DOHH2 (cell line): Measurements from ENCODE around the gene TMEM87B.

Experiments used
- CTCF ChIP-seq: fragments of 200-600 bp; sonication (generic); IDR thresholded peaks from one replicate; pipeline ENCODE4 v1.5.1; 2014; ENCODE audit warnings: antibody characterized with exemption, mild to moderate bottlenecking, low read depth, low read length; ENCODE audit not compliant: poor library complexity, severe bottlenecking
- EZH2phosphoT487 ChIP-seq: fragments of 200-600 bp; sonication (generic); IDR thresholded peaks from 2 replicates; pipeline ENCODE4 v1.6.1; 2017; ENCODE audit warnings: borderline replicate concordance, mild to moderate bottlenecking, antibody characterized with exemption, low read length, moderate library complexity, mixed read lengths

DNA sequence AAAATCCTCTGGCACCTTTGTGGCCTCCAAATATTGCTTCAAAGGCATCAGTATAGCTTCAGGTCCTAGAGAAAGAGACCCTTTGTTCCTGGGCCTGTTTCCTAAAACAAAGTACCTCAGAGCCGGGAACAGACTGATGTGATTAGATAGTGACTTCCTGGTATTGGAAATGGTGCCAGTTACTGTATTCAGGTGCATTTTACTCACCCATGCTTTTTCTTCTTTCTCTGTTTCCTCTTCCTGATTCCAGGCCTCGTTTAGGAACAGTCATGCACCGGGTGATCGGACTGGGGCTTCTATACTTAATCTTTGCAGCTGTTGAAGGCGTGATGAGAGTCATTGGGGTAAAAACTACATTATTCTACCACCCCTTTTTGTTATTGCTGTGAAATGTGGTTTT is 34.3 kb downstream of the TMEM87B start:
- no peak for TF ChIP-seq CTCF
- no peak for TF ChIP-seq EZH2phosphoT487
